ENCODE results near the gene ADAM12. TPM values are rescaled to one million over a fixed set of nuclear protein-coding genes. Genes with fewer than 3 reads are reported as not detected.

ADAM12 gene
- total RNA-seq, 1 experiment from 2014 or later, result not detected

DNA sequence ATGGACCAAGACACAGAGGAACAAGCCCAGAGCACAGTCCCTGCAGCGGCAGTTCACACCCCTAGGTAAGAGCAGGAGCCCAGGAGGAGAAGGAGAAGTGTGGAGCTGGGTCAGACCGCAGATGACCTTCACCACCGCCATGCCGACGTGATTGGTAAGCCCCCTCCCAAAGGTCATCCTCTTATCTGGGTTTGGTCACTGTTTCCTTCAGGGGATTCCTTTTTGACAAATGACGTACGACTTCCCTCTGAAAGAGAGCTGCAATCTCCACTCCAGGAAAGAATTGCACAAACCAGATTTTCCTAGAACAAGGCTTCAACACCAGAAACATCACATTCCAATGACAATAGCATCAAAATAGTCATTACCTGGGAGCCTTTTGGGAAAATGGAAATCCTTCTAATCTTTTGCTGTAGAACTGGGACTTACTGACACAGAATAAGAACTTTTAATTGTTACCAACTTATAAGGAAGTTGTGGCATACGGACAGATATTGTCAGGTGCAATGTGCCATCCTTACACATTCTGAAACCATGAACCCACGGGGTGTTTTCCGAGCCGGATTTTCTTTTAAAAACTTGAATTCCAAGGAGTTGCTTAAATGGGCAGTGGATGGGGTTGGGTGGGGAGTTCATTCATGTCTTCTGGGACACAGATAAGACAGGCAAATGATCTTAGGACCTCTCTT is 20.8 kb upstream of the ADAM12 start (continued):
- TF ChIP-seq CBX3 (IDR thresholded peaks at IDR 0.05; ENCODE audit: low read depth) (no peak), TCF7L2 (IDR thresholded peaks at IDR 0.05; ENCODE audit: borderline replicate concordance, extremely low read depth, insufficient read depth, insufficient read length) (no peak)
- TF ChIP-seq, protein P1, sequence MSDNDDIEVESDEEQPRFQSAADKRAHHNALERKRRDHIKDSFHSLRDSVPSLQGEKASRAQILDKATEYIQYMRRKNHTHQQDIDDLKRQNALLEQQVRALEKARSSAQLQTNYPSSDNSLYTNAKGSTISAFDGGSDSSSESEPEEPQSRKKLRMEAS (IDR thresholded peaks at IDR 0.05), result no peak

DNA sequence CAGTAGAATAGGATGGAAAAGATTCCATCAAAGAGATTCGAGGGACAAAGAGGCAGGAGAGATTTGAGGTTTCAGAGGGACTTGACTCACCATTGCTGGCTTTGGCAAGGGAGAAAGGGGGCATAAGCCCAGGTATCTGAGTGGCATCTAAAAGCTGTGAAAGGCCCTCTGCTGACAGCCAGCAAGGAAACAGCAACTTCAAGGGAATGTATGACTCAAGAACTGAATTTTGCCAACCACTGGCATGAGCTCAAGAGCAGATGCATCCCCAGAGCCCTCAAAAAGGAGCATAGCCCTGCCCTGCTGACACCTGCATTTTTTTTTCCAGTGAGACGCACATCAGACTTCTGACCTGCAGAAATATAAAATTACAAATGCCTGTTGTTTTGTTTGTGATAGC is 19.6 kb upstream of the ADAM12 start:
- Histone ChIP-seq H4K20me1 (ENCODE audit: insufficient read depth) (no peaks in the 10 kb centered on the region), H3K9me2 (ENCODE audit: insufficient read depth) (no peaks in the 10 kb centered on the region), H3K4me2 (ENCODE audit: low read length) (no peak overlapping the region), H3K9me3 (ENCODE audit: control insufficient read depth in 1 of 2, insufficient read depth in 1 of 2, low read depth in 1 of 2, low read length in 2 of 2) (no peaks in the 10 kb centered on the region), H3K9ac (ENCODE audit: low read length) (no peak overlapping the region), H3K4me3 (replicated peaks in 1 of 2; ENCODE audit: low read depth in 1 of 2, low read length in 2 of 2) (no peak overlapping the region), H3K27ac (ENCODE audit: low read depth, low read length) (no peak overlapping the region), H2AFZ (ENCODE audit: low read depth, low read length, poor library complexity, severe bottlenecking) (no peak overlapping the region), H3K27me3 (ENCODE audit: insufficient read depth, low read length) (peaks cover 34% of the 10 kb centered on the region), H3K36me3 (ENCODE audit: control insufficient read depth in 1 of 2, insufficient read depth in 2 of 2, low read length in 2 of 2) (no peaks in the 10 kb centered on the region), H3K4me1 (ENCODE audit: control insufficient read depth in 1 of 2, insufficient read depth in 2 of 2, low read length in 2 of 2) (no peaks in the 10 kb centered on the region), H3K79me2 (ENCODE audit: insufficient read depth, low read length) (no peaks in the 10 kb centered on the region)
- DNase-seq (ENCODE audit: low read depth, low spot score), result no peak
- no peak for TF ChIP-seq JUND (IDR thresholded peaks at IDR 0.05)
- TF ChIP-seq, protein P2, sequence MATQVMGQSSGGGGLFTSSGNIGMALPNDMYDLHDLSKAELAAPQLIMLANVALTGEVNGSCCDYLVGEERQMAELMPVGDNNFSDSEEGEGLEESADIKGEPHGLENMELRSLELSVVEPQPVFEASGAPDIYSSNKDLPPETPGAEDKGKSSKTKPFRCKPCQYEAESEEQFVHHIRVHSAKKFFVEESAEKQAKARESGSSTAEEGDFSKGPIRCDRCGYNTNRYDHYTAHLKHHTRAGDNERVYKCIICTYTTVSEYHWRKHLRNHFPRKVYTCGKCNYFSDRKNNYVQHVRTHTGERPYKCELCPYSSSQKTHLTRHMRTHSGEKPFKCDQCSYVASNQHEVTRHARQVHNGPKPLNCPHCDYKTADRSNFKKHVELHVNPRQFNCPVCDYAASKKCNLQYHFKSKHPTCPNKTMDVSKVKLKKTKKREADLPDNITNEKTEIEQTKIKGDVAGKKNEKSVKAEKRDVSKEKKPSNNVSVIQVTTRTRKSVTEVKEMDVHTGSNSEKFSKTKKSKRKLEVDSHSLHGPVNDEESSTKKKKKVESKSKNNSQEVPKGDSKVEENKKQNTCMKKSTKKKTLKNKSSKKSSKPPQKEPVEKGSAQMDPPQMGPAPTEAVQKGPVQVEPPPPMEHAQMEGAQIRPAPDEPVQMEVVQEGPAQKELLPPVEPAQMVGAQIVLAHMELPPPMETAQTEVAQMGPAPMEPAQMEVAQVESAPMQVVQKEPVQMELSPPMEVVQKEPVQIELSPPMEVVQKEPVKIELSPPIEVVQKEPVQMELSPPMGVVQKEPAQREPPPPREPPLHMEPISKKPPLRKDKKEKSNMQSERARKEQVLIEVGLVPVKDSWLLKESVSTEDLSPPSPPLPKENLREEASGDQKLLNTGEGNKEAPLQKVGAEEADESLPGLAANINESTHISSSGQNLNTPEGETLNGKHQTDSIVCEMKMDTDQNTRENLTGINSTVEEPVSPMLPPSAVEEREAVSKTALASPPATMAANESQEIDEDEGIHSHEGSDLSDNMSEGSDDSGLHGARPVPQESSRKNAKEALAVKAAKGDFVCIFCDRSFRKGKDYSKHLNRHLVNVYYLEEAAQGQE (IDR thresholded peaks at IDR 0.05; ENCODE audit: low read depth), result no peak
- TF ChIP-seq CEBPB (IDR thresholded peaks at IDR 0.05; ENCODE audit: low read depth), result no peak
- no peak for TF ChIP-seq TCF7L2 (IDR thresholded peaks at IDR 0.05; ENCODE audit: borderline replicate concordance, extremely low read depth, insufficient read depth, insufficient read length)
- TF ChIP-seq, protein P3, sequence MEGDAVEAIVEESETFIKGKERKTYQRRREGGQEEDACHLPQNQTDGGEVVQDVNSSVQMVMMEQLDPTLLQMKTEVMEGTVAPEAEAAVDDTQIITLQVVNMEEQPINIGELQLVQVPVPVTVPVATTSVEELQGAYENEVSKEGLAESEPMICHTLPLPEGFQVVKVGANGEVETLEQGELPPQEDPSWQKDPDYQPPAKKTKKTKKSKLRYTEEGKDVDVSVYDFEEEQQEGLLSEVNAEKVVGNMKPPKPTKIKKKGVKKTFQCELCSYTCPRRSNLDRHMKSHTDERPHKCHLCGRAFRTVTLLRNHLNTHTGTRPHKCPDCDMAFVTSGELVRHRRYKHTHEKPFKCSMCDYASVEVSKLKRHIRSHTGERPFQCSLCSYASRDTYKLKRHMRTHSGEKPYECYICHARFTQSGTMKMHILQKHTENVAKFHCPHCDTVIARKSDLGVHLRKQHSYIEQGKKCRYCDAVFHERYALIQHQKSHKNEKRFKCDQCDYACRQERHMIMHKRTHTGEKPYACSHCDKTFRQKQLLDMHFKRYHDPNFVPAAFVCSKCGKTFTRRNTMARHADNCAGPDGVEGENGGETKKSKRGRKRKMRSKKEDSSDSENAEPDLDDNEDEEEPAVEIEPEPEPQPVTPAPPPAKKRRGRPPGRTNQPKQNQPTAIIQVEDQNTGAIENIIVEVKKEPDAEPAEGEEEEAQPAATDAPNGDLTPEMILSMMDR (IDR thresholded peaks at IDR 0.05 in 2 of 3, conservative IDR thresholded peaks at IDR 0.05 in 1 of 3; ENCODE audit: borderline replicate concordance in 1 of 3, insufficient read depth in 1 of 3, low read depth in 2 of 3, low read length in 2 of 3), result no peak
- no peak for TF ChIP-seq ELF1 (IDR thresholded peaks at IDR 0.05; ENCODE audit: borderline replicate concordance, low read depth)
- TF ChIP-seq CBX3 (IDR thresholded peaks at IDR 0.05; ENCODE audit: low read depth), result no peak
- TF ChIP-seq EZH2 (IDR thresholded peaks at IDR 0.05), result no peak
- TF ChIP-seq EGR1 (IDR thresholded peaks at IDR 0.05; ENCODE audit: low read depth), result no peak
- no peak for TF ChIP-seq YY1 (IDR thresholded peaks at IDR 0.05; ENCODE audit: extremely low read depth, insufficient replicate concordance, low read depth, low read length)
- TF ChIP-seq RAD21 (IDR thresholded peaks at IDR 0.05; ENCODE audit: low read depth), result no peak
- no peak for TF ChIP-seq POLR2A (IDR thresholded peaks at IDR 0.05; ENCODE audit: borderline replicate concordance, extremely low read depth, insufficient read depth, insufficient read length)
- TF ChIP-seq, protein P1 (IDR thresholded peaks at IDR 0.05), result no peak
- no peak for TF ChIP-seq SIN3A (IDR thresholded peaks at IDR 0.05; ENCODE audit: low read depth)
- TF ChIP-seq SRF (IDR thresholded peaks at IDR 0.05; ENCODE audit: low read depth), result no peak
- TF ChIP-seq, protein P4, sequence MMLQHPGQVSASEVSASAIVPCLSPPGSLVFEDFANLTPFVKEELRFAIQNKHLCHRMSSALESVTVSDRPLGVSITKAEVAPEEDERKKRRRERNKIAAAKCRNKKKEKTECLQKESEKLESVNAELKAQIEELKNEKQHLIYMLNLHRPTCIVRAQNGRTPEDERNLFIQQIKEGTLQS (IDR thresholded peaks at IDR 0.05), result no peak
- ChIA-PET RAD21 (ENCODE audit: low non-redundant PET in 1 of 2, low total read pairs in 2 of 2, uncharacterized antibody in 2 of 2, unreplicated experiment in 2 of 2) (interaction anchor here in 1 of 2 experiments (0.7 kb wide), 1 partner anchor 167 kb away, joined by 3 read pairs; no protein-coding TSS in a partner anchor), POLR2A (no interaction called here), CTCF (interaction anchor here (1.0 kb wide), 1 partner anchor 248 kb away, joined by 3 read pairs; no protein-coding TSS in a partner anchor)
- BruUV-seq (replicated peaks), result no TSS peak
- ATAC-seq, result no peak
- intact Hi-C loops (cut with micrococcal nuclease), result no loop called here
